ENCODE measurements around the gene RNASE8.
A peak's percentile ranks its signal among the peaks of the same experiment; 100 is the strongest.

Gene RNASE8

DNA sequence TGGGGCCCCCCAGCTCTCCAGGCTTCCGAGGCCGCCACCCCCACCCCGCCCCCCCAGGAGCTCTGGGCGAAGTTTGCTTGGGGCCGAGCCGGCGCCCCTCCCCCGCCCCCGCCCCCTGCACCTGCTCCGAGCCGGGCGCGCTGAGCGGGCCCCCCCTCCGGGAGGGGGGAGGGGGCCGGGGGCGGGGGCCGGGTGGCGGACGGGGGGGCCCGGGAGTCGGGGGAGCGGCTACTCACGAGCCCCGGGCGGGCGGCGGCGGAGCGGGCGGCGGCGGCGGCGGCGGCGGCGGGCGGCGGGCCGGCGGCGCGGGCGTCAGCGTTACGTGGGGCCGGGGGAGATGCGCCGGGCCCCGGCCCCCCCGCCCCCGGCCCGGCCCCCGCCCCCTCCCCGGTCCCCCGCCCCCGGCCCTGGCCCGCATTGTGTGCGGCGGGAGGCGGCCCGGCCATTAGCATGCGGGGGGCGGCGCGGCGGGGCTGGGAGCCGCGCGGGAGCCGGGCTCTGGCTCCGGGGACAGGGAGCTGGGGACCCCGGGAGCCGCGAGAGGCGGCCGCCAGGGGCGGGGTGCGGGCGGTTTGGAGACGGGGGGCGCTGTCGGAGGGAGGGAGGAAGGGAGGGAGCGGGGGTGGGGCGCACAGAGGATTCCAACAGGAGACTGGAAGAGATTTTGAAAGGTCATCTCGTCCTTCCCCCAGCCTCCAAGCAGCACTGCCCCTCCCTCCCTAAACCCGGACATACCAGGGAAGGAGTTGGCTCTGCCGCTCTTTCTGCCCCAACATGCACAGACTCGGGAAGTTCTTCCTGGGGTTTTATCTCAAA, 40.7 kb downstream of the RNASE8 start, which contains the start of gene ZNF219:
Gene ZNF219, minus strand, starts transcription at position 580 of the 816 bp plus-strand sequence. CDS start 5,064 bp downstream, outside the sequence.
- peaks cover 2% of the 10 kb centered on the region for H3K36me3 ChIP-seq (ENCODE audit: insufficient read depth, low read length)
- H3K9ac ChIP-seq (ENCODE audit: low read length) = peak within 1 kb of the TSS; percentile 87
- peak within 1 kb of the TSS; percentile 96 for H3K27ac ChIP-seq (ENCODE audit: low read depth, low read length)
- no peaks in the 10 kb centered on the region for H3K9me3 ChIP-seq (ENCODE audit: low read length)
- peak within 1 kb of the TSS; percentile 66 to 82 for H3K4me3 ChIP-seq (ENCODE audit: low read depth in 1 of 2, low read length in 2 of 2)
- no peaks in the 10 kb centered on the region for H3K27me3 ChIP-seq (ENCODE audit: control insufficient read depth in 1 of 2, insufficient read depth in 2 of 2, low read length in 2 of 2)
- peaks cover 42% of the 10 kb centered on the region for H3K4me1 ChIP-seq (ENCODE audit: insufficient read depth, low read length)

DNA sequence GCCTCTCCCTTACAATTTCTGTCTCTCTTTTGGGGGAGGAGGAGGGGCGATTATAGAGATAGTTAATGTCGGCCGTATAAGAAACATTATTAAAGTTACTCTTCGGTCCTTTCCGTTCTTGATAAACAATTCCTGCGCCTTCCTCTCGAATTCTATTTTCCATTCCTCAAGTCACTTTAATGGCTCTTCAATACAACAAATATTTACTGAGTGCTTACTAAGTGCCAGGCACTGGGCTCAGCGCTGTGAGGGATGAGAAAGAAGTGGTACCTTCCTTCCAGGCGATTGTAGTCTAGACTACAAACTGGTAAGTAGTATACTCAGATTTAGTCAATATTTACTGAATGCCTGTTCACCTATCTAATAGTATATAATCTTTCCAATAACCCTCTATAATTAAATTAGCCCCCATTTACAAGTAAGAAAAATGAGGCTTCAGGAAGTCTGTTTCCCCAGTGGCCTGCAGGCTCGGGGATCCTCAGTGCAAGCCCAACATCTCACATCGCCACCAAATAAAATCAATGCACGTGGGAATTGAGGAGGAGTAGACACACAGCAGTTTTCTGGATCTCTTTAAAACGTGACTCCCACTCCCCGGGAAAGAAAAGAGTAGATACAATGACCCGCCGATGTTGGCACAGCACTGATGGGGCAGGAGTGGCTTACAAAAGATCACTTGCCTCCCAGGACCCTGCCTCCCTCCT, 41.4 kb downstream of the RNASE8 start:
- Histone ChIP-seq H3K9me3 (ENCODE audit: low read length) (no peaks in the 10 kb centered on the region), H3K9ac (ENCODE audit: low read length) (peak overlapping the region; percentile 87), H3K4me1 (ENCODE audit: insufficient read depth, low read length) (peaks cover 40% of the 10 kb centered on the region), H3K27ac (ENCODE audit: low read depth, low read length) (peak overlapping the region; percentile 96), H3K36me3 (ENCODE audit: insufficient read depth, low read length) (no peaks in the 10 kb centered on the region), H3K27me3 (ENCODE audit: control insufficient read depth in 1 of 2, insufficient read depth in 2 of 2, low read length in 2 of 2) (no peaks in the 10 kb centered on the region), H3K4me3 (ENCODE audit: low read depth in 1 of 2, low read length in 2 of 2) (peak overlapping the region; percentile 66 to 82)

DNA sequence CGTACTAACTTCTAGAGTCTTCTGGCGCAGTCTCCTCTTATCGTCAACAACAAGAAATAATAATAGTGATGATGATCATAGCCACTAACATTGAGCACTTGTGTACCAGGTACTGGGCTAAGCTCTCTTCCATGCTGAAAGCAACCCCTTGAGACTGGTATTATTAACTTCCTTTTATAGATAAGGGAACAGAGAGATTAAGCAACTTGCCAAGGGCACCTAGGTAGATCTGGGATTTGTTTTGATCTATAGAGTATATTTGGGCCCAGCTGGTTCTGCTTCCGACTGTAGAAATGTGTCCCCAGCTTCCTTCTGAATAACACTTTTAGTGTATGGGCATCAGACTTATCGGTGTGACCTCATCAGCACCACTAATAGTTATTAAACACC, 42.0 kb downstream of the RNASE8 start:
- Histone ChIP-seq H3K36me3 (ENCODE audit: insufficient read depth, low read length) (no peaks in the 10 kb centered on the region), H3K27me3 (ENCODE audit: control insufficient read depth in 1 of 2, insufficient read depth in 2 of 2, low read length in 2 of 2) (no peaks in the 10 kb centered on the region), H3K27ac (ENCODE audit: low read depth, low read length) (peak overlapping the region; percentile 96), H3K4me1 (ENCODE audit: insufficient read depth, low read length) (peaks cover 38% of the 10 kb centered on the region), H3K4me3 (ENCODE audit: low read depth in 1 of 2, low read length in 2 of 2) (peak overlapping the region in 1 of 2 donors; percentile 82), H3K9me3 (ENCODE audit: low read length) (no peaks in the 10 kb centered on the region), H3K9ac (ENCODE audit: low read length) (peak overlapping the region; percentile 87)

DNA sequence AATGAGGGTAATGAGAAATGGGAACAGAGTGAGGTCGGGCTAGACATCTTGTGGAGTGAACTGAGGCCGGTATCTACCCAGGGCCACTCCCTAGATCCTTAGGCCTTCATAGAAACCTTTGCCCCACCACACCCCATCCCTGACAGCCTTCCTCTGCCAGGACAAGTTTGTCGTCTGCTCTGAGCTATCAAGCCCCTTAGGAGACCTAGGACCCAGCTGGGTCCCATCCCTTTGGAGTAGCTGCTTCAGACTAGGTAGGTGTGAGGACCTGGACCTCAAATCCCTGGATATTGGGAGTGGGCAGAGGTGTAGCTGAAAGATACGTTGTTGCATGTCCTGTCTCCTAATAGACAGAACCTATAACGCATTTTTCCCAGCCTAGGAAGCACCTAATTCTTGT, 43.3 kb downstream of the RNASE8 start, which contains the start of gene TMEM253:
Gene TMEM253, plus strand, starts transcription at position 136 of the 400 bp plus-strand sequence. CDS start 278 bp downstream, outside the sequence.
- H3K27ac ChIP-seq (ENCODE audit: low read depth, low read length) = no peak within 1 kb of the TSS
- H3K27me3 ChIP-seq (ENCODE audit: control insufficient read depth in 1 of 2, insufficient read depth in 2 of 2, low read length in 2 of 2) = no peaks in the 10 kb centered on the region
- no peaks in the 10 kb centered on the region for H3K9me3 ChIP-seq (ENCODE audit: low read length)
- no peak within 1 kb of the TSS for H3K4me3 ChIP-seq (ENCODE audit: low read depth in 1 of 2, low read length in 2 of 2)
- no peaks in the 10 kb centered on the region for H3K36me3 ChIP-seq (ENCODE audit: insufficient read depth, low read length)
- H3K9ac ChIP-seq (ENCODE audit: low read length) = no peak within 1 kb of the TSS
- H3K4me1 ChIP-seq (ENCODE audit: insufficient read depth, low read length) = peaks cover 44% of the 10 kb centered on the region

DNA sequence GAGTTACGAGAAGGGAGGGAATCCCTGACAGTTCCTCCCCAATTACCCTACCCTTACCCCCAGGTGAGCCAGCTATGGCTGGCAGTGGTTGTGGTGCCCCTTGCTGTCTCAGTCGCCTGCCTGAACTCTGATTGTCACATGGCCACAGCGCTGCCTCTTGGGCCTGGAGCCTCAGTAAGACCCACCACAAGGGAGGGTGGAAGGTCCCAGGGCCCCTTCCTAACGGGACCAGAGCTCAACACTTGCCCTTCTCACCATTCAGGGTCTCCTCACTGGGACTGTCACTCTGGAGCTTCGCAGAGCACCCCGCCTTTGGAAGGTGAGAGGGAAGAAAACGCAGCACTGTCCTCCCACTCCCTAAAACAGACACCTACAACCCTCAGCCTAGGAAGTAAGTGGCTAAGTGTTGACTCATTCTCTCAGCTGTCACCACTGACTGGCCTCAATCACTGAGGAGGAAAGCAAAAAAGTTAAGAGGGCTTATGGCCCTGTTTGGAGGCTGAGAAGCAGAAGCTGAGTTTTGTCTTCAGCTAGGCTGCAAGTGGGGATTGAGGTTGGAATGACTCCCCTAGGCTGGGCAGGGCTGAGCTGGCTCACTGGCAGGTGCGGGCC, 44.3 kb downstream of the RNASE8 start:
- no peaks in the 10 kb centered on the region for H3K36me3 ChIP-seq (ENCODE audit: insufficient read depth, low read length)
- H3K9ac ChIP-seq (ENCODE audit: low read length) = no peak overlapping the region
- H3K27me3 ChIP-seq (ENCODE audit: control insufficient read depth in 1 of 2, insufficient read depth in 2 of 2, low read length in 2 of 2) = no peaks in the 10 kb centered on the region
- H3K4me3 ChIP-seq (ENCODE audit: low read depth in 1 of 2, low read length in 2 of 2) = no peak overlapping the region
- no peak overlapping the region for H3K27ac ChIP-seq (ENCODE audit: low read depth, low read length)
- H3K9me3 ChIP-seq (ENCODE audit: low read length) = no peaks in the 10 kb centered on the region
- H3K4me1 ChIP-seq (ENCODE audit: insufficient read depth, low read length) = peaks cover 43% of the 10 kb centered on the region

DNA sequence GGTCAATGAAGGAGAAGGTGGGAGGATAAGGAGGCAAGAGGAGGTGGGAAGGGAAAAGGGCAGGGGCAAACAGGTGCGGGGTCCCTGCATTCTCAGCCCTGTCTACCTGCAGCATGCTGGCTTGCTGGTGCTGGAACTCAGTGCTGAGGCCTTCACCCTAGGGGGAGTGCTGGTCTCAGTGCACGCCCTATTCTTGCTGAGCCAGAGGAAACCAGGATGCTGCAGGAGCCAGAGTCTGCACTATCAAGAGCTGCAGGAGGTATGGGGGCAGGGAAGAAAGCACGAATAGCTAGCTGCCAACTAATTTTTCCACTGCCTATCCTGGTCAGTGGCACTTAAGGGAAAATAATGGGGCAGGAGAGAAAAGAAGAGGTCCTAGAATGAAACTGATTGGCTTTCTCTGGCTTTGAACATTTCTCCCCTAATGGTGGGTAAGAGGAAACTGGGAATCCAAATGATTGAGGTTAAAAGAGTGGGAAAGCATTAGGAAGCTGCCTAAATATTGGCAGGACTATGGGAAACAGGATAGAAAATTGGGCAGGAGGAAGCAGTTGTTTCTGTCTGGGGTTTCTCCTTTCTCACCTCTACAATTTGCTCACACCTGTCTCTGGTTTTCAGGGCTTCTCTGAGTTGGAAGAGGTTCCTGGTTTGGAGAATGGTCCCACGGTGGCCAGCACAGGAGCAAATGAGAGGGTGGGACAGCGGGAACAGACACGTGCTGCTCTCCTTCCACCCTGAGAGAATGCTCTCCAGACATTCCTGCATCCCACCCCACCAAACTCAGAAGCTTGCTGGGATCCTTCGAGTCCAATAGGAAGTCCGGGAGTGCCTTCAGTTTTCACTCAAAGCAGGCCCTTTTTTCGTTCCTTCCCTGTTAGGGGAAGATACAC, 45.1 kb downstream of the RNASE8 start:
- H3K9ac ChIP-seq (ENCODE audit: low read length) = peak overlapping the region; percentile 18
- H3K36me3 ChIP-seq (ENCODE audit: insufficient read depth, low read length) = no peaks in the 10 kb centered on the region
- no peaks in the 10 kb centered on the region for H3K27me3 ChIP-seq (ENCODE audit: control insufficient read depth in 1 of 2, insufficient read depth in 2 of 2, low read length in 2 of 2)
- H3K4me3 ChIP-seq (ENCODE audit: low read depth in 1 of 2, low read length in 2 of 2) = peak overlapping the region in 1 of 2 donors; percentile 80
- peak overlapping the region; percentile 99 for H3K27ac ChIP-seq (ENCODE audit: low read depth, low read length)
- H3K9me3 ChIP-seq (ENCODE audit: low read length) = no peaks in the 10 kb centered on the region
- H3K4me1 ChIP-seq (ENCODE audit: insufficient read depth, low read length) = peaks cover 37% of the 10 kb centered on the region

DNA sequence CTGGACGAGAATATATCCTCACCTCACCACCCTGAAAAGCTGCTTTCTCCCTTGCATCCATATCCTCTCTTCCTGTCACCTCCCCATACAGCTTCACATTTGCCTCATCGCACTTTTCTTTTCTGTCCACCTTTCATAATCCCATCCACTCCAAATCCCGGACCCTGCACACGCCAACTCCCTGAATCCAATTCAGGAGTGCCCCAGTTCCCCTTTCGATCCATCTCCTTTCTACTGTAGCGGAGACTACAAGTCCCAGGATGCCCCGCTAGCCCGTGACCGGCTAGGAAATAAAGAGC, 45.7 kb downstream of the RNASE8 start:
- Histone ChIP-seq H3K9me3 (ENCODE audit: low read length) (no peaks in the 10 kb centered on the region), H3K36me3 (ENCODE audit: insufficient read depth, low read length) (no peaks in the 10 kb centered on the region), H3K27ac (ENCODE audit: low read depth, low read length) (peak overlapping the region; percentile 99), H3K4me3 (ENCODE audit: low read depth in 1 of 2, low read length in 2 of 2) (peak overlapping the region; percentile 67 to 80), H3K9ac (ENCODE audit: low read length) (peak overlapping the region; percentile 18), H3K27me3 (ENCODE audit: control insufficient read depth in 1 of 2, insufficient read depth in 2 of 2, low read length in 2 of 2) (no peaks in the 10 kb centered on the region), H3K4me1 (ENCODE audit: insufficient read depth, low read length) (peaks cover 37% of the 10 kb centered on the region)

DNA sequence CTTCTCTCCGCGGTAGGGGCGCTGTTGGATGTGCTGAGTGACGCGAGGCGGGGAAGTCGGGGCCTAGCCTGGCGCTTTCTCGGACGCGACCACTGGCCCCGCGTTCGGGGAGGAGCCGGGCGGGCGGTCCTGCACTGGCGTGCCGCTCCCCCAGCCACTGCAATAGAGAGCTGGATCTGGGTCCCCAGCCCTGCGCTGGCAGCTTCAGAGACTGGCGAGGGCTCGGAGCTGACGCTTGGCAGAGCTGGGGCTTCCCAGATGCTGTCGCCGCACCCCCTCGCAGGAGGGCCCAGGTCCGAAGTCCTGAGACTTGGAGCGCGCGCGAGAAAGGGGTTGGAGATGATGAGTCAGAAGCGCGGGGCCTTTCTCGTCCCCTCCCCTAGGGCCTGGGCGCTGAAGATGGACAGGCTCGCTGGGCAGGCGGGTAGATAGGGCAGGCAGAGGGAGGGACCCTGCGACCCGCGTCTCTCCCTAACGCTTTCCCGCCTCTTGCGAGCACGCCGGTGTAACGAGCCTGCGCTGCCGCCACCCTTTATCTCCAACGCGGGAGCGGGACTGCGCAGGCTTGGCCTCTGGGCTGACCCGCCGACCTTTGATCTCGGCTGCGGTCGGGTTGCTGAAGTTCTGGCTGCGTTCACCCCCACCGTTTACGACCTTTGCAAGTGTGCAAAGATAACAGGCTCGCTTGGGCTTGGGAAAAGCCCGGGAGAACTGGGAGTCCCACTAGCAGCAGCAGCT, 46.3 kb downstream of the RNASE8 start:
- no peaks in the 10 kb centered on the region for H3K36me3 ChIP-seq (ENCODE audit: insufficient read depth, low read length)
- no peaks in the 10 kb centered on the region for H3K27me3 ChIP-seq (ENCODE audit: control insufficient read depth in 1 of 2, insufficient read depth in 2 of 2, low read length in 2 of 2)
- no peaks in the 10 kb centered on the region for H3K9me3 ChIP-seq (ENCODE audit: low read length)
- peak overlapping the region; percentile 67 to 80 for H3K4me3 ChIP-seq (ENCODE audit: low read depth in 1 of 2, low read length in 2 of 2)
- H3K27ac ChIP-seq (ENCODE audit: low read depth, low read length) = peak overlapping the region; percentile 99
- H3K9ac ChIP-seq (ENCODE audit: low read length) = peak overlapping the region; percentile 81
- peaks cover 36% of the 10 kb centered on the region for H3K4me1 ChIP-seq (ENCODE audit: insufficient read depth, low read length)

DNA sequence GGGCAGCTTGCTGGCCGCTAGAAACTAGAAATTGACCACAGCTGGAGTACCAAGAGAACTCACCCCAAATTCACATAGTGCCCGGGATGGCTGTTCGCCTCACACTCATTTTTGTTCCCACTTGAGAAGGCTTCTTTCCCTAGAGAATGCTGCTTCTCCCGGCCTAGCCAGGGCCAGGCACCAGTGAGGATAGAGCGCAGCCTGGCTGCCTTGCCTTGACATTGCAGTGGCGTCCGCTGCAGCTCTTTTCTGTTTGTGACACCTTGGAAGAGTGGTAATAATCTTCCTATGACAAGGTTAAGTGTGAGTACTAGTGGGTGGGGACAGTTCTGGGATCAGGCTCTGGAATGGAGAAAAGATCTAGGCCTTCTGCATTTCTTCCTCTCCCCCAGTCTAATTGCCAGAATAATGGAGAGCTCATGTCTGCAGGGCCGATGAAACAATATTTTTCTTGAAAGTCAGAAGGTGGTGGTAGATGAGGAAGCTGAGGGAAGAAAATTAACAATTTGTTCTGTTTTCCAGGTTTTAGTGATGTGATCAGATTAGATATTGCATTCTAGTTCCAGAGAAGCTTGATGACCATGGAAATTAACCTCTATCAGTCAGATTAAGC, 46.9 kb downstream of the RNASE8 start:
- Histone ChIP-seq H3K4me1 (ENCODE audit: insufficient read depth, low read length) (peaks cover 30% of the 10 kb centered on the region), H3K27me3 (ENCODE audit: control insufficient read depth in 1 of 2, insufficient read depth in 2 of 2, low read length in 2 of 2) (no peaks in the 10 kb centered on the region), H3K9me3 (ENCODE audit: low read length) (no peaks in the 10 kb centered on the region)

DNA sequence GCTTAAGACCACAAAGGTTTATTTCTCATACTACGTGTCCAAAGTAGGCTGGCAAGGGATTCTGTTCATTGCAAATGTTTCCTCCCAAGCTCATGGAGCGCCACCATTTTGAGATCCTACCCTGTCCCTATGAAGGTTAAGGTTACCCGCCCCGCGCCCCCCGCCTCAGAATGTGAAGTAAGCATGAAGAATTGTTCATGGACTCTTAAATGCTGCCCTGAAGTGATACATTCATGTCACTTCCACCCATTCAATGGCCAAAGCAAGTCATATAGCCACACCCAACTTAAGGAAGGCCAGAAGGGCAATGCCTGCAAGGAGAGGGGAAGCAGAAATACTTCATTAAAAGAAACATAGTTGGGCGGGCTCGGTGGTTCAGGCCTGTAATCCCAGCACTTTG, 47.5 kb downstream of the RNASE8 start:
- no peaks in the 10 kb centered on the region for H3K27me3 ChIP-seq (ENCODE audit: control insufficient read depth in 1 of 2, insufficient read depth in 2 of 2, low read length in 2 of 2)
- H3K9me3 ChIP-seq (ENCODE audit: low read length) = no peaks in the 10 kb centered on the region
- H3K9ac ChIP-seq (ENCODE audit: low read length) = peak overlapping the region; percentile 81
- peaks cover 24% of the 10 kb centered on the region for H3K4me1 ChIP-seq (ENCODE audit: insufficient read depth, low read length)
- H3K4me3 ChIP-seq (ENCODE audit: low read depth in 1 of 2, low read length in 2 of 2) = no peak overlapping the region
- no peaks in the 10 kb centered on the region for H3K36me3 ChIP-seq (ENCODE audit: insufficient read depth, low read length)
- no peak overlapping the region for H3K27ac ChIP-seq (ENCODE audit: low read depth, low read length)

More for the DNA sequence above, 46.9 kb downstream of the RNASE8 start:
- Histone ChIP-seq H3K36me3 (ENCODE audit: insufficient read depth, low read length) (no peaks in the 10 kb centered on the region), H3K27ac (ENCODE audit: low read depth, low read length) (peak overlapping the region; percentile 99), H3K4me3 (ENCODE audit: low read depth in 1 of 2, low read length in 2 of 2) (peak overlapping the region; percentile 67 to 80), H3K9ac (ENCODE audit: low read length) (peak overlapping the region; percentile 81)

Data from muscle layer of colon (tissue), 2 donors.